ENCODE results near the gene SVIL. TPM values are rescaled to one million over a fixed set of nuclear protein-coding genes. Genes with fewer than 3 reads are reported as not detected.

Gene SVIL
- total RNA-seq, 2 experiments from 2014 or later, result 0.47 to 1.5 TPM

- no peak overlapping the region for H3K4me2 ChIP-seq (ENCODE audit: low read length)
- DNase-seq (ENCODE audit: low spot score), result no peak
- TF ChIP-seq CTCF (conservative IDR thresholded peaks at IDR 0.05; ENCODE audit: low read length) (no peak), EZH2phosphoT487 (IDR thresholded peaks at IDR 0.05; ENCODE audit: borderline replicate concordance, low read depth, low read length) (no peak)
- H3K4me1 ChIP-seq (ENCODE audit: insufficient read depth, low read length, poor library complexity, severe bottlenecking), result no peaks in the 10 kb centered on the region
- H3K9me3 ChIP-seq (ENCODE audit: low read length), result no peaks in the 10 kb centered on the region
- no TSS peak for BruUV-seq (replicated peaks)
- H3K27ac ChIP-seq (ENCODE audit: low read depth, low read length, poor library complexity, severe bottlenecking), result no peak overlapping the region
- no peaks in the 10 kb centered on the region for H3K79me2 ChIP-seq (ENCODE audit: insufficient read depth, low read depth, low read length)
- no peak overlapping the region for H3K4me3 ChIP-seq (ENCODE audit: low read depth, low read length, poor library complexity, severe bottlenecking)
- ChIA-PET CTCF (ENCODE audit: unreplicated experiment) (no interaction called here), POLR2A (interaction anchor here (0.7 kb wide), 1 partner anchor 11 kb away, joined by 4 read pairs; no protein-coding TSS in a partner anchor)
- intact Hi-C loops (cut with micrococcal nuclease; ENCODE audit: unreplicated experiment), result no loop called here
- H2AFZ ChIP-seq (ENCODE audit: low read length), result no peak overlapping the region
- no peaks in the 10 kb centered on the region for H4K20me1 ChIP-seq (ENCODE audit: insufficient read depth, low read length)
- H3K36me3 ChIP-seq (ENCODE audit: insufficient read depth, low read length), result no peaks in the 10 kb centered on the region
- H3K9me2 ChIP-seq (ENCODE audit: insufficient read depth, low read length), result no peaks in the 10 kb centered on the region
Measured at GRCh38 chr10:29603223-29603896, 31.4 kb downstream of the SVIL start.

GRCh38 chr10:29600821-29601220 lies 34.0 kb downstream of the SVIL start:
- Histone ChIP-seq H3K36me3 (ENCODE audit: insufficient read depth, low read length) (no peaks in the 10 kb centered on the region), H3K79me2 (ENCODE audit: insufficient read depth, low read depth, low read length) (no peaks in the 10 kb centered on the region), H3K4me2 (ENCODE audit: low read length) (no peak overlapping the region), H4K20me1 (ENCODE audit: insufficient read depth, low read length) (no peaks in the 10 kb centered on the region), H3K4me3 (ENCODE audit: low read depth, low read length, poor library complexity, severe bottlenecking) (no peak overlapping the region), H2AFZ (ENCODE audit: low read length) (no peak overlapping the region), H3K27ac (ENCODE audit: low read depth, low read length, poor library complexity, severe bottlenecking) (no peak overlapping the region), H3K9me2 (ENCODE audit: insufficient read depth, low read length) (no peaks in the 10 kb centered on the region), H3K9me3 (ENCODE audit: low read length) (no peaks in the 10 kb centered on the region), H3K4me1 (ENCODE audit: insufficient read depth, low read length, poor library complexity, severe bottlenecking) (no peaks in the 10 kb centered on the region)
- intact Hi-C loops (cut with micrococcal nuclease; ENCODE audit: unreplicated experiment), result no loop called here
- POLR2A ChIA-PET, result interaction anchor here (0.6 kb wide), 1 partner anchor 121 kb away, joined by 5 read pairs; no protein-coding TSS in a partner anchor
- DNase-seq (ENCODE audit: low spot score), result no peak
- no peak for TF ChIP-seq EZH2phosphoT487 (IDR thresholded peaks at IDR 0.05; ENCODE audit: borderline replicate concordance, low read depth, low read length)
- no peak for TF ChIP-seq CTCF (conservative IDR thresholded peaks at IDR 0.05; ENCODE audit: low read length)
- BruUV-seq (replicated peaks), result no TSS peak
- CTCF ChIA-PET (ENCODE audit: unreplicated experiment), result no interaction called here

GRCh38 chr10:29600067-29600466 lies 34.7 kb downstream of the SVIL start:
- no peak overlapping the region for H3K4me3 ChIP-seq (ENCODE audit: low read depth, low read length, poor library complexity, severe bottlenecking)
- no peak for TF ChIP-seq EZH2phosphoT487 (IDR thresholded peaks at IDR 0.05; ENCODE audit: borderline replicate concordance, low read depth, low read length)

More at GRCh38 chr10:29600067-29600466, 34.7 kb downstream of the SVIL start:
- Histone ChIP-seq H3K36me3 (ENCODE audit: insufficient read depth, low read length) (no peaks in the 10 kb centered on the region), H3K9me2 (ENCODE audit: insufficient read depth, low read length) (no peaks in the 10 kb centered on the region), H3K9me3 (ENCODE audit: low read length) (no peaks in the 10 kb centered on the region), H3K4me2 (ENCODE audit: low read length) (no peak overlapping the region), H2AFZ (ENCODE audit: low read length) (no peak overlapping the region), H3K79me2 (ENCODE audit: insufficient read depth, low read depth, low read length) (no peaks in the 10 kb centered on the region), H3K27ac (ENCODE audit: low read depth, low read length, poor library complexity, severe bottlenecking) (no peak overlapping the region), H3K4me1 (ENCODE audit: insufficient read depth, low read length, poor library complexity, severe bottlenecking) (no peaks in the 10 kb centered on the region), H4K20me1 (ENCODE audit: insufficient read depth, low read length) (no peaks in the 10 kb centered on the region)
- ChIA-PET CTCF (ENCODE audit: unreplicated experiment) (no interaction called here), POLR2A (interaction anchor here (0.6 kb wide), 1 partner anchor 122 kb away, joined by 5 read pairs; no protein-coding TSS in a partner anchor)
- intact Hi-C loops (cut with micrococcal nuclease; ENCODE audit: unreplicated experiment), result no loop called here
- DNase-seq (ENCODE audit: low spot score), result no peak
- BruUV-seq (replicated peaks), result no TSS peak
